A549 treated with RU486 at 1 μM for 4 hours (cell line): ENCODE results near the gene KRT14. TPM values are rescaled to one million over a fixed set of nuclear protein-coding genes. Genes with fewer than 3 reads are reported as not detected.

Experiments used
- total RNA-seq: library from RNA; stranded (reverse); fragments of 200-300 nt; extraction: Qiagen RNA extraction; gene quantifications from 5 replicates; pipeline ENCODE4 v1.2.3, GENCODE V29; 2022; ENCODE audit warnings: low read depth

The KRT14 gene
- total RNA-seq = 0.09 TPM in 1 of 5 replicates, not detected in the others

DNA sequence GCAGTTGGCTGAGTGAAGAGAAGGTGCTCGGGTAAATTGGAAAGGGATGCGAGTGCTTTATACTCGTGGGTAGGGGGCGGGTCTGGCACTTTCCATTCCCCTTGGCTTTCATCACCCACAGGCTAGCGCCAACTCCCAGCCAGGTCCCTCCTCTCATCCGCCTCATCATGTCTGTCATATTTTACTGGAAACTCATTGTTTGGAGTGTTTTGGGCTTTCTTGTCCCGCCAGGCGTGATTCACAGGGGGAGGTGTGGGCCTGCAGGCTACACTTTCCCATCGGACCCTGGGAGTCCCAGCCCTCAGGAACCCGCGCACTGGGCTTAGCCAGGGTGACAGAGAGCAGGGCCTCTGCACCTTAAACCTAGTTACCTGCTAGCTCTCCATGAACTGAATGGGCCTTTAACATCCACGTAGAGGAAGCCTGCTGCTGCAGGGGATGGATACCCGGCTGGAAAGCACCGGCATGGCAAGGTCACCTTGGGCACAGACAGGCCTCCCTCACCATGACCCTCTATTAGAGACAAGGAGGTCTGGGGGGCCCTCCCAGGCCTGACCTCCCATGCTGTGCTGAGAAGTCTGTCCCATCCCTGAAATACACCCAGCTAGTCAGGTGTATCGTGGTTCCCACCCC, at the start of gene KRT14:
KRT14 (minus strand) TSS at position 33 of the 633 bp plus-strand sequence. CDS start 61 bp downstream, outside the sequence.

DNA sequence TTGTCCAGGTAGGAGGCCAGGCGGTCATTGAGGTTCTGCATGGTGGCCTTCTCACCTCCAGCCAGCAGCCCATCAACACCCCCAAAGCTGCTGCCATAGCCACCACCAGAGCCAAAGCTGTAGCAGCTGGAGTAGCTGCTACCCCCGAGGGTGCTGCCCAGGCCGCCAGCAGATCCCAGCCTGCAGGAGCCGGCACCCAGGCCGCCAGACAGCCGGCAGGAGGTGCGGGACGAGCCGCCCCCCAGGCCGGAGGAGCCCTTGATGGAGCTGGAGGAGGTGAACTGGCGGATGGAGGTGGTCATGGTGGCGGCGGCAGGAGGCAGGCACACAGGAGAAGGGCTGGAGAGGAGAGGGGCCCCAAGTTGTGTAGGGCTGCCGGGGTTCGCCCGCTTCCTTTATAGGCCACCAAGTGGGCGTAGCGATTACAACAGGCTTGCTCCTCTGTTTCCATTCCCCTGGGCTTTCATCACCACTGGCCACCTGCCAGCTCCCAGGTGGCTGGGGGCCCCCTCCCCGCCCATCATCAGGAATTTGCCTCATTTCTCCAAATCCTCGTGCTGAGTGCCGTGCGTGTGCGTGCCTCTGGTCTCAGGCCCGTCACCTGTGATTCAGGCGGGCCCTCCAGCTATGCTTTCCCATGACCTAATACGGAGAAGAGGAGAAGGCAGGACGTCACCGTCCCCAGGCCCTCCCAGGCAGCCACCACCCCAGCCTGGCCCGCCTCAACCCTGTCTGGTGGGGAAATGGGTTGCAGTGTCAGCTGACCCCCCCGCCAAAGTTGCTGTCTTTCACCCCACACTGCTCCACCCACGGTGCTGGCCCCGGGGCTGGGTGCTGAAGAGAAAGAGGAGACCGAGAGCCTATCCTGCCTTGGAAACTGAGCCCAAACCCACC, 37.8 kb upstream of the KRT14 start, which contains the start of gene KRT17:
KRT17 (minus strand) TSS at position 368 of the 894 bp plus-strand sequence; CDS start at position 302, 66 bp downstream.

DNA sequence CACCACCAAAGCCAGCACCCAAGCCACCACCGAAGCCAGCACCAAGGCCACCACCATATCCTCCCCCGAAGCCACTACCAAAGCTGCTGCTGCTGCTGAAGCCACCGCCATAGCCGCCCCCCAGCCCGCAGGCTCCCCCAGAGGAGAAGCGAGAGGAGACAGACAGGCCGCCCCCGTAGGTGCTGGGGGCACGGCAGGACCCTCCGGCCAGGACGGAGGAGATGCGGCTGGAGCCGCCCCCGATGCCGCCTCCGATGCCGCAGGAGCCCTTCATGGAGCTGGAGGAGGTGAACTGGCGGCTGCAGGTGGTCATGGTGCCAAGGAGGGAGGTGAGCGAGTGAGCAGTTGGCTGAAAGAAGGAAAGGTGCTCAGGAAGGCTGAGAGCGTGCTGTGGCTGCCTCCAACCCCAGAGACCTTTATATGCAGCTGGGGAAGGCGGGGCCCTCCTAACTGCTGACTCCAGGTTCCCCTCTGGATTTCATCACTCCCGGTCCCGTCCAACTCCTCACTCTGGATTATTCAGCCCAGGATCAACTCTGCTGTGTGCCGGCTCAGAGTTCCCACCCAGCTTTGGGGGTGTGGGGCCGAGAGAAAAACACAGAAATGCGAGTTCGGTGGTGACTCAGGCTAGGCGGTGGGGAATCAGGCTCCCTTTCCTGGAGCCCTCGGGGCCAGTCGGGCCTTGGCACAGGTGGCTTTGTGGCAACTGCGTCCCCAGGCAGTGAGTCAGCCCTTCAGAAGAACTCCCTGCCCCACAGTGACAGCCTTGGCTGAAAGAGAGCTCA, 25.9 kb upstream of the KRT14 start, which contains the start of gene KRT16:
KRT16 (minus strand) TSS at position 392 of the 785 bp plus-strand sequence; CDS start at position 313, 79 bp downstream.

DNA sequence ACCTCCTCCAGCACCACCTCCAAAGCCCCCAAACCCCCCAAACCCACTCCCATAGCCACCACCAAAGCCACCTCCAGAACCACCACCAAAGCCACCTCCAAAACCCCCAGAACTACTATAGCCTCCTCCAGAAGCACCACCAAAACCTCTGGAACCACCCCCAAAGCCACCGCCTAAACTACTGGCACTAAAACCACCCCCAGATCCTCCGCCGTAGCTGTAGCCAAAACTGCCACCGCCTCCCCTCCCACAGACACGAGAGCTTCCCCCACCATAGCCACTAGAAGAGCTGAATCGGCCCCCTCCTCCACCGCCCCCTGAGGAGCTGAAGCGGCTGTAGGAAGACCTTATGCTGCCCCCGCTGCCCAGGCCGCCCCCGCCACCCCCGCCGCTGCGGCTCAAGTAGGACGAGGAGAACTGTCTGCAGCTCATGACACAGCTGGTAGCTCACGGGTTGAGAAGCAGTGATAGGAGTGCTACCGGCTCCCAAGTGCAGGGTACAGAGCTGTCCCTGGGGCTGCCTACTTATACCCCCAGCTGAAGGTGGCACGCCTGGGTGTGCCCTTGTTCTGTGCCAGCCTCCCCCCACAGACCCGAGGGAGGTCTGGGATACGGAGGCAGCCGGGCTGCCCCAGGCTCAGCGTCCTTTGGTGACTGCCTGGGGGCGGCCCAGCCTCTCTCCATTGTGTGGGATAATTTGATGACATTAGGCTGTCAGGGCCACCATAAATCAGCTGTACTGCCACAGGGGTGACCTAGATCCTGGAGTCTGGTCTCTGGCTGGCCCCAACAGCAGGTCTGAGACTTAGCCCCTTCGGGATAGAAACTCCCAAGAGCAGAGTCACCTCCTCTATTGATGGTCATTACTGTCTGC, 14.9 kb downstream of the KRT14 start, which contains the start of gene KRT9:
KRT9 (minus strand) TSS at position 499 of the 874 bp plus-strand sequence; CDS start at position 432, 67 bp downstream.

Other genes with a start within 250 kb of the KRT14 start
- gene KRT33A, start 236.1 kb downstream of the KRT14 start, total RNA-seq = not detected in 5 replicates
- gene KRT33B, start 217.1 kb downstream of the KRT14 start, total RNA-seq = 0.06 to 0.16 TPM (median 0.15 TPM) in 3 of 5 replicates, not detected in the others
- gene KRT34, start 204.6 kb downstream of the KRT14 start, total RNA-seq = 0.25 to 0.43 TPM (median 0.30 TPM) in 5 replicates
- not detected in 5 replicates for gene KRT31, start 189.3 kb downstream of the KRT14 start, total RNA-seq
- not detected in 5 replicates for gene KRT37, start 162.3 kb downstream of the KRT14 start, total RNA-seq
- gene KRT38, start 145.9 kb downstream of the KRT14 start, total RNA-seq = not detected in 5 replicates
- gene KRT32, start 119.5 kb downstream of the KRT14 start, total RNA-seq = not detected in 5 replicates
- not detected in 5 replicates for gene KRT35, start 105.7 kb downstream of the KRT14 start, total RNA-seq
- gene KRT36, start 97.0 kb downstream of the KRT14 start, total RNA-seq = not detected in 5 replicates
- 0.18 to 0.48 TPM (median 0.23 TPM) in 5 replicates for gene KRT13, start 81.3 kb downstream of the KRT14 start, total RNA-seq
- 3.3 to 5.3 TPM (median 4.1 TPM) in 5 replicates for gene KRT15, start 68.0 kb downstream of the KRT14 start, total RNA-seq
- 41.7 to 61.8 TPM (median 53.4 TPM) in 5 replicates for gene KRT19, start 58.6 kb downstream of the KRT14 start, total RNA-seq
- gene KRT9, start 14.8 kb downstream of the KRT14 start, total RNA-seq = not detected in 5 replicates
- gene KRT16, start 25.9 kb upstream of the KRT14 start, total RNA-seq = 0.27 to 1.1 TPM (median 0.66 TPM) in 5 replicates
- gene KRT17, start 37.7 kb upstream of the KRT14 start, total RNA-seq = 0.54 to 0.96 TPM (median 0.90 TPM) in 5 replicates
- gene EIF1, start 102.0 kb upstream of the KRT14 start, total RNA-seq = 1,281 to 1,716 TPM (median 1,378 TPM) in 5 replicates
- 0.57 TPM in 1 of 5 replicates, not detected in the others for gene GAST, start 125.4 kb upstream of the KRT14 start, total RNA-seq
- gene HAP1, start 147.7 kb upstream of the KRT14 start, total RNA-seq = 0.69 to 2.9 TPM (median 1.5 TPM) in 5 replicates
- 81.9 to 128 TPM (median 113 TPM) in 5 replicates for gene JUP, start 199.8 kb upstream of the KRT14 start, total RNA-seq
- 30.4 to 39.9 TPM (median 34.4 TPM) in 5 replicates for gene P3H4, start 225.1 kb upstream of the KRT14 start, total RNA-seq
- 85.9 to 115 TPM (median 109 TPM) in 5 replicates for gene FKBP10, start 226.1 kb upstream of the KRT14 start, total RNA-seq
- 103 to 118 TPM (median 114 TPM) in 5 replicates for gene NT5C3B, start 249.3 kb upstream of the KRT14 start, total RNA-seq